Measurements from ENCODE around the gene CDK11B. TPM values are rescaled to one million over a fixed set of nuclear protein-coding genes. Genes with fewer than 3 reads are reported as not detected.

CDK11B gene
- total RNA-seq, 1 donor from 2014 or later = 24.3 TPM

GRCh38 chr1:1684031-1684681 is 25.4 kb upstream of the CDK11B start:
- intact Hi-C loops (cut with micrococcal nuclease) = no loop called here
- no peak overlapping the region for H3K27ac ChIP-seq (replicated peaks)
- no peak overlapping the region for H3K4me3 ChIP-seq
- H3K36me3 ChIP-seq = peaks cover 3% of the 10 kb centered on the region
- DNase-seq = no peak
- TF ChIP-seq CTCF (IDR thresholded peaks at IDR 0.05; ENCODE audit: borderline replicate concordance) = no peak
- no peaks in the 10 kb centered on the region for H3K27me3 ChIP-seq (ENCODE audit: low read depth)
- H3K4me1 ChIP-seq = peaks cover 22% of the 10 kb centered on the region
- H3K9me3 ChIP-seq (replicated peaks) = no peaks in the 10 kb centered on the region

- H3K36me3 ChIP-seq = peaks cover 3% of the 10 kb centered on the region
- H3K27ac ChIP-seq (replicated peaks) = no peak overlapping the region
- H3K9me3 ChIP-seq (replicated peaks) = no peaks in the 10 kb centered on the region
- no peak for DNase-seq
- intact Hi-C loops (cut with micrococcal nuclease) = no loop called here
- no peak overlapping the region for H3K4me3 ChIP-seq
- peaks cover 30% of the 10 kb centered on the region for H3K4me1 ChIP-seq
- no peak for TF ChIP-seq CTCF (IDR thresholded peaks at IDR 0.05; ENCODE audit: borderline replicate concordance)
- H3K27me3 ChIP-seq (ENCODE audit: low read depth) = no peaks in the 10 kb centered on the region
These were observed 24.5 kb upstream of the CDK11B start for GRCh38 chr1:1683104-1683905.

GRCh38 chr1:1680912-1681273 is 22.1 kb upstream of the CDK11B start:
- peak; percentile 12 for DNase-seq
- Histone ChIP-seq H3K4me3 (no peak overlapping the region), H3K27me3 (ENCODE audit: low read depth) (no peaks in the 10 kb centered on the region), H3K27ac (replicated peaks) (no peak overlapping the region), H3K36me3 (peaks cover 3% of the 10 kb centered on the region), H3K4me1 (peaks cover 36% of the 10 kb centered on the region), H3K9me3 (replicated peaks) (no peaks in the 10 kb centered on the region)
- TF ChIP-seq CTCF (IDR thresholded peaks at IDR 0.05; ENCODE audit: borderline replicate concordance) = no peak
- intact Hi-C loops (cut with micrococcal nuclease) = no loop called here

DNA sequence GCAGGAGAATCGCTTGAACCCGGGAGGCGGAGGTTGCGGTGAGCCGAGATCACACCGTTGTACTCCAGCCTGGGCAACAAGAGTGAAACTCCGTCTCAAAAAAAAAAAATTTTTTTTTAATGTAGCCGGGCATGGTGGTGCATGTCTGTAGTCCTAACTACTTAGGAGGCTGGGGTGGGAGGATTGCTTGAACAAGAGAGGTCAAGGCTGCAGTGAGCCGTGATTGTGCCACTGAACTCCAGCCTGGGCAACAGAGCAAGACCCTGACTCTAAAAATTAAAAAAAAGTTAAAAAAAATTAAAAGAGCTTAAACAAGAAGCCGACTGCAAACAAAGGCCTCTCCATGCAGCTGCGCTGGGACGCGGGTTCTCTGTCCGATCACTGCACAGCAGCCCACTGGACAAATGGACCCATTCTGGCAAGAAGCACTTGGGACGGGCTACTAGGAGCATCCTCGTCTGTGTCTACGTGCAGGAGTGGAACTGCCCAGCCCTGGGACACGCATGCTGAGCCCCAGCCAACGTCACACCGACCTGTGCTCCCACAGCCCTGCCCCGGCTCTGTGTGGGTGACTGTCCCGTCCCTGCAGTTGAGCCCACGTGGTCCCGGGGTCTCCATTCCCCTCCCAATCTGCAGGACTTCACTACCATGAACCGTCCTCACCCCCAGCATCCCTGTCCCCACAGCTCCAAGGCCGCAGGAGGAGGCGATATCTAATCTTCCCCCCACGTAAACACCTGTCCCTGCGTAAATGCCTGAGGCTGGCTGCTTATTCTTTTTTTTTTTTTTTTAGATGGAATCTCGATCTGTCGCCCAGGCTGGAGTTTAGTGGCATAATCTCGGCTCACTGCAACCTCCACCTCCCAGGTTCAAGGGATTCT is 21.5 kb upstream of the CDK11B start:
- peak; percentile 6 for DNase-seq
- H3K36me3 ChIP-seq = peaks cover 3% of the 10 kb centered on the region
- peaks cover 32% of the 10 kb centered on the region for H3K4me1 ChIP-seq
- H3K27me3 ChIP-seq (ENCODE audit: low read depth) = no peaks in the 10 kb centered on the region
- H3K27ac ChIP-seq (replicated peaks) = no peak overlapping the region
- intact Hi-C loops (cut with micrococcal nuclease) = no loop called here
- no peak for TF ChIP-seq CTCF (IDR thresholded peaks at IDR 0.05; ENCODE audit: borderline replicate concordance)
- no peaks in the 10 kb centered on the region for H3K9me3 ChIP-seq (replicated peaks)
- no peak overlapping the region for H3K4me3 ChIP-seq

GRCh38 chr1:1678581-1679380 is 20.0 kb upstream of the CDK11B start:
- H3K36me3 ChIP-seq = peaks cover 5% of the 10 kb centered on the region
- H3K27me3 ChIP-seq (ENCODE audit: low read depth) = no peaks in the 10 kb centered on the region
- intact Hi-C loops (cut with micrococcal nuclease) = no loop called here
- no peak for DNase-seq
- H3K27ac ChIP-seq (replicated peaks) = peak overlapping the region; percentile 16
- peaks cover 32% of the 10 kb centered on the region for H3K4me1 ChIP-seq
- no peaks in the 10 kb centered on the region for H3K9me3 ChIP-seq (replicated peaks)
- TF ChIP-seq CTCF (IDR thresholded peaks at IDR 0.05; ENCODE audit: borderline replicate concordance) = no peak
- no peak overlapping the region for H3K4me3 ChIP-seq

Data from left ventricle myocardium inferior (tissue), 1 donor.